ENCODE results near the gene FARP2.
"Not testable (repeated sequence)": the region's sequence is repeated elsewhere in the genome, so short reads cannot be mapped to it uniquely, and the experiment has no call there.

The FARP2 gene

GRCh38 chr2:241355983-241356870, at the start of gene FARP2:
FARP2 (plus strand) TSS chr2:241356285; CDS start chr2:241373108, 16,823 bp downstream.
- in situ Hi-C loops (cut with HindIII; ENCODE audit: low sequenced_read_pairs) = no loop called here

GRCh38 chr2:241307055-241307454, 49.0 kb upstream of the FARP2 start:
- in situ Hi-C loops (cut with HindIII; ENCODE audit: low sequenced_read_pairs) = no loop called here

GRCh38 chr2:241308267-241308666, 47.8 kb upstream of the FARP2 start:
- in situ Hi-C loops (cut with HindIII; ENCODE audit: low sequenced_read_pairs) = no loop called here

GRCh38 chr2:241308832-241309500, 47.1 kb upstream of the FARP2 start:
- in situ Hi-C loops (cut with HindIII; ENCODE audit: low sequenced_read_pairs) = no loop called here

- in situ Hi-C loops (cut with HindIII; ENCODE audit: low sequenced_read_pairs) = no loop called here
These were observed 46.4 kb upstream of the FARP2 start for GRCh38 chr2:241309684-241310117.

GRCh38 chr2:241310917-241311566, 45.0 kb upstream of the FARP2 start:
- in situ Hi-C loops (cut with HindIII; ENCODE audit: low sequenced_read_pairs) = no loop called here

- in situ Hi-C loops (cut with HindIII; ENCODE audit: low sequenced_read_pairs) = no loop called here
These were observed 44.0 kb upstream of the FARP2 start for GRCh38 chr2:241312082-241312481.

- in situ Hi-C loops (cut with HindIII; ENCODE audit: low sequenced_read_pairs) = no loop called here
These were observed 42.5 kb upstream of the FARP2 start for GRCh38 chr2:241313543-241314095.

GRCh38 chr2:241314226-241315092, 41.6 kb upstream of the FARP2 start:
- in situ Hi-C loops (cut with HindIII; ENCODE audit: low sequenced_read_pairs) = no loop called here

- in situ Hi-C loops (cut with HindIII; ENCODE audit: low sequenced_read_pairs) = no loop called here
These were observed 40.8 kb upstream of the FARP2 start, which contains the start of gene HDLBP for GRCh38 chr2:241315093-241315878. HDLBP (minus strand) TSS chr2:241315672; CDS start chr2:241266869, 48,803 bp downstream.

- in situ Hi-C loops (cut with HindIII; ENCODE audit: low sequenced_read_pairs) = no loop called here
These were observed 40.0 kb upstream of the FARP2 start, which contains the start of gene SEPTIN2 for GRCh38 chr2:241315879-241316631. SEPTIN2 (plus strand) TSS chr2:241315925; CDS start chr2:241324233, 8,308 bp downstream.

GRCh38 chr2:241316825-241317224, 39.3 kb upstream of the FARP2 start:
- in situ Hi-C loops (cut with HindIII; ENCODE audit: low sequenced_read_pairs) = no loop called here

GRCh38 chr2:241317391-241317790, 38.7 kb upstream of the FARP2 start:
- in situ Hi-C loops (cut with HindIII; ENCODE audit: low sequenced_read_pairs) = no loop called here

GRCh38 chr2:241318830-241319229, 37.3 kb upstream of the FARP2 start:
- in situ Hi-C loops (cut with HindIII; ENCODE audit: low sequenced_read_pairs) = not testable (repeated sequence)

- in situ Hi-C loops (cut with HindIII; ENCODE audit: low sequenced_read_pairs) = no loop called here
These were observed 35.7 kb upstream of the FARP2 start for GRCh38 chr2:241320394-241320793.

- in situ Hi-C loops (cut with HindIII; ENCODE audit: low sequenced_read_pairs) = no loop called here
These were observed 35.1 kb upstream of the FARP2 start for GRCh38 chr2:241321033-241321432.

- in situ Hi-C loops (cut with HindIII; ENCODE audit: low sequenced_read_pairs) = no loop called here
These were observed 34.2 kb upstream of the FARP2 start for GRCh38 chr2:241321886-241322285.

- in situ Hi-C loops (cut with HindIII; ENCODE audit: low sequenced_read_pairs) = no loop called here
These were observed 32.3 kb upstream of the FARP2 start for GRCh38 chr2:241323778-241324177.
